ENCODE measurements around the gene GRIP1.

Gene GRIP1

GRCh38 chr12:66637699-66638301 is 41.1 kb downstream of the GRIP1 start:
- no peak for TF ChIP-seq FOXM1 (IDR thresholded peaks at IDR 0.05; ENCODE audit: borderline replicate concordance, low read depth)
- TF ChIP-seq TEAD4 (IDR thresholded peaks at IDR 0.05) = no peak
- TF ChIP-seq NFIC (IDR thresholded peaks at IDR 0.05) = no peak
- no peak for TF ChIP-seq CEBPB (IDR thresholded peaks at IDR 0.05)
- no peak for TF ChIP-seq YY1 (IDR thresholded peaks at IDR 0.05; ENCODE audit: low read depth)
- no peak for TF ChIP-seq TCF12 (IDR thresholded peaks at IDR 0.05; ENCODE audit: low read depth)
- TF ChIP-seq EGR1 (IDR thresholded peaks at IDR 0.05) = no peak
- no peak for TF ChIP-seq RAD21 (IDR thresholded peaks at IDR 0.05; ENCODE audit: low read depth)

- TF ChIP-seq CEBPB (IDR thresholded peaks at IDR 0.05) (no peak), TCF12 (IDR thresholded peaks at IDR 0.05; ENCODE audit: low read depth) (no peak), FOXM1 (IDR thresholded peaks at IDR 0.05; ENCODE audit: borderline replicate concordance, low read depth) (no peak), TAF1 (IDR thresholded peaks at IDR 0.05; ENCODE audit: low read depth) (no peak)
- TF ChIP-seq, protein P1, sequence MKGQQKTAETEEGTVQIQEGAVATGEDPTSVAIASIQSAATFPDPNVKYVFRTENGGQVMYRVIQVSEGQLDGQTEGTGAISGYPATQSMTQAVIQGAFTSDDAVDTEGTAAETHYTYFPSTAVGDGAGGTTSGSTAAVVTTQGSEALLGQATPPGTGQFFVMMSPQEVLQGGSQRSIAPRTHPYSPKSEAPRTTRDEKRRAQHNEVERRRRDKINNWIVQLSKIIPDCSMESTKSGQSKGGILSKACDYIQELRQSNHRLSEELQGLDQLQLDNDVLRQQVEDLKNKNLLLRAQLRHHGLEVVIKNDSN (IDR thresholded peaks at IDR 0.05) = no peak
These were observed 42.1 kb downstream of the GRIP1 start for GRCh38 chr12:66636771-66637170.

DNA sequence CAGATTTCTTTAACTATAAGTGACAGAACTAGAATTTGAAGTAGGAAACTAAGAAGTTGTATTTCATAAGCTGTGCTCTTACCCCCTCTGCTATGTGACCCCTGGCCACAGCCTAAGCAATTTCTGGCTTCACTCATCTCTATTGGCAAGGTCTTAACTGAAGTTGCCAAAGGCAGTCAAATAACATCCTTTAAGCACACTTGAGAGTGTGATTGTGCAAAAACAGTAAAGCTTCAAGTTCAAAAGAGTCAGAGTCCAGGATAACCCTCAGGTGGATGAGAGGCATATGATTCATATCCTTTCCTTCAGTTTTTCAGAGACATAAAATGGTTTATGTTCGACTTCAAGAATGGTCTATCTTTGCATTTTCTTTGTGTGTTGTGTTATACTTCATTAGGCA is 45.2 kb downstream of the GRIP1 start:
- TF ChIP-seq FOXM1 (IDR thresholded peaks at IDR 0.05; ENCODE audit: borderline replicate concordance, low read depth) (no peak), MAX (IDR thresholded peaks at IDR 0.05) (no peak), TCF12 (IDR thresholded peaks at IDR 0.05; ENCODE audit: low read depth) (no peak), EP300 (IDR thresholded peaks at IDR 0.05; ENCODE audit: borderline replicate concordance) (no peak), ZBTB7A (IDR thresholded peaks at IDR 0.05; ENCODE audit: low read depth) (no peak), NFIC (IDR thresholded peaks at IDR 0.05) (no peak), REST (IDR thresholded peaks at IDR 0.05; ENCODE audit: low read depth) (no peak), CREB1 (IDR thresholded peaks at IDR 0.05; ENCODE audit: low read depth) (no peak), CEBPB (IDR thresholded peaks at IDR 0.05) (no peak), EGR1 (IDR thresholded peaks at IDR 0.05) (no peak)
- TF ChIP-seq, protein P1 (IDR thresholded peaks at IDR 0.05) = no peak

GRCh38 chr12:66629138-66629870 is 49.6 kb downstream of the GRIP1 start:
- TF ChIP-seq, protein P1 (IDR thresholded peaks at IDR 0.05) = no peak
- no peak for TF ChIP-seq TAF1 (IDR thresholded peaks at IDR 0.05; ENCODE audit: low read depth)
- no peak for TF ChIP-seq ZBTB7A (IDR thresholded peaks at IDR 0.05; ENCODE audit: low read depth)
- no peak for TF ChIP-seq TEAD4 (IDR thresholded peaks at IDR 0.05)
- no peak for TF ChIP-seq CREB1 (IDR thresholded peaks at IDR 0.05; ENCODE audit: low read depth)
- TF ChIP-seq RAD21 (IDR thresholded peaks at IDR 0.05; ENCODE audit: low read depth) = no peak
- TF ChIP-seq YY1 (IDR thresholded peaks at IDR 0.05; ENCODE audit: low read depth) = no peak
- no peak for TF ChIP-seq FOXM1 (IDR thresholded peaks at IDR 0.05; ENCODE audit: borderline replicate concordance, low read depth)
- no peak for TF ChIP-seq EP300 (IDR thresholded peaks at IDR 0.05; ENCODE audit: borderline replicate concordance)
- TF ChIP-seq MAX (IDR thresholded peaks at IDR 0.05) = no peak
- TF ChIP-seq CEBPB (IDR thresholded peaks at IDR 0.05) = no peak
- no peak for TF ChIP-seq REST (IDR thresholded peaks at IDR 0.05; ENCODE audit: low read depth)
- TF ChIP-seq TCF12 (IDR thresholded peaks at IDR 0.05; ENCODE audit: low read depth) = no peak
- TF ChIP-seq EGR1 (IDR thresholded peaks at IDR 0.05) = no peak
- no peak for TF ChIP-seq NFIC (IDR thresholded peaks at IDR 0.05)

DNA sequence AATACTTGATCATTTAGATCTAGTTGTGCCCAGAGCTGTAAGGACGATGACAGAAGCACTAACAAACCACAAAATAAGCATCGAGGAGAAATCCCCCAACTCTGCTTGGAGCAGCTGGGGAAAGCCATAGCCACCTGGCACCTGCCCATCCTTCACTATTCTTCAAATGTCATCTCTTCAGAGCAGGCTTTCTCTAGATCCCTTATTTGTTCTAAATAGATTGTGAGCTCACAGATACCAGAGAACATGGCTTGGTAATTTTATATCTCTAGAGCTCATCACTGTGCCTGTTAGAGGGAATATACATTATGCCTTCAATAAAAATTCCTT is 50.9 kb downstream of the GRIP1 start:
- TF ChIP-seq EGR1 (IDR thresholded peaks at IDR 0.05) (no peak), TEAD4 (IDR thresholded peaks at IDR 0.05) (no peak), ZBTB7A (IDR thresholded peaks at IDR 0.05; ENCODE audit: low read depth) (no peak), RAD21 (IDR thresholded peaks at IDR 0.05; ENCODE audit: low read depth) (no peak), MAX (IDR thresholded peaks at IDR 0.05) (no peak), CEBPB (IDR thresholded peaks at IDR 0.05) (no peak), FOXM1 (IDR thresholded peaks at IDR 0.05; ENCODE audit: borderline replicate concordance, low read depth) (no peak), YY1 (IDR thresholded peaks at IDR 0.05; ENCODE audit: low read depth) (no peak), REST (IDR thresholded peaks at IDR 0.05; ENCODE audit: low read depth) (no peak), TAF1 (IDR thresholded peaks at IDR 0.05; ENCODE audit: low read depth) (no peak), TCF12 (IDR thresholded peaks at IDR 0.05; ENCODE audit: low read depth) (no peak), CREB1 (IDR thresholded peaks at IDR 0.05; ENCODE audit: low read depth) (no peak), EP300 (IDR thresholded peaks at IDR 0.05; ENCODE audit: borderline replicate concordance) (no peak), NFIC (IDR thresholded peaks at IDR 0.05) (no peak)
- TF ChIP-seq, protein P1 (IDR thresholded peaks at IDR 0.05) = no peak
